ENCODE data around the gene ATRNL1.

ATRNL1 gene

DNA sequence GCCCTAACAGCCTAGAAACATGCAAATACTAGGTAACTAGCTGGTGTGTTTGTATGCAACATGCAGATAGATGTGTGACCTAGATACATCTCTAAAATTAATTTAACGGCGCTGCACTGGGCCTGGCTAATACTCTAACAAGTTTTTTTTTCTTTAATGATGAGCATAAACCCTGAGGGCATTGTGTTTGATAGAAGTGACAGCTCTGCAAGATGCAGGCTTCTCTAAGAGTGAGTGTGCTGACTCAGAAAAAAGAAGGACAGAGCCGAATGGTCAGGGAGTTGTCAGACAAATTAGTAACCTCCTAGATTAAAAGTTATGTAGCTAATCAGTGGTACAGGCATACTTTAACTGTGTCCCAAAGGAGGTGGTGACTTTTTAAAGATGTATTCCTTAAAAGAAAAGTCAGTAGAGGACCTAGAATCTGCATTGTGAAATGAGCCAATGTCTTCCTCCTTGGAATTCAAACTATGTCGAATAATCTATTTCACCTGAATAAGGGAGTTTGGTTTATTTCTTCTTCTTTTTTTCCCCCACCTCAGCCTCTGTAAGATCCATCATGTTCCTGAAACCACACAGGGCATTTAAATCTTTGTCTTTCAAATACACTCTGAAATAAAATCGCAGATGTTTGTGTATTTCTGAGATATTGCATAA is 864.7 kb downstream of the ATRNL1 start:
- Histone ChIP-seq H3K27me3 (ENCODE audit: insufficient read depth, low read length, poor library complexity) (no peaks in the 10 kb centered on the region), H3K4me1 (ENCODE audit: insufficient read depth, low read length) (no peaks in the 10 kb centered on the region), H2AFZ (ENCODE audit: low read depth, low read length) (no peak overlapping the region), H3K79me2 (ENCODE audit: insufficient read depth, low read length) (no peaks in the 10 kb centered on the region), H3K36me3 (ENCODE audit: insufficient read depth, low read length) (no peaks in the 10 kb centered on the region), H4K20me1 (ENCODE audit: insufficient read depth, low read length) (no peaks in the 10 kb centered on the region), H3K4me2 (ENCODE audit: insufficient read depth, low read length) (no peak overlapping the region), H3K9ac (ENCODE audit: low read depth, low read length) (no peak overlapping the region), H3K4me3 (ENCODE audit: low read depth in 1 of 2, low read length in 2 of 2) (no peak overlapping the region), H3K27ac (ENCODE audit: low read length) (no peak overlapping the region), H3K9me3 (ENCODE audit: insufficient read depth, low read length, severe bottlenecking) (no peaks in the 10 kb centered on the region)
- TF ChIP-seq, protein P1, sequence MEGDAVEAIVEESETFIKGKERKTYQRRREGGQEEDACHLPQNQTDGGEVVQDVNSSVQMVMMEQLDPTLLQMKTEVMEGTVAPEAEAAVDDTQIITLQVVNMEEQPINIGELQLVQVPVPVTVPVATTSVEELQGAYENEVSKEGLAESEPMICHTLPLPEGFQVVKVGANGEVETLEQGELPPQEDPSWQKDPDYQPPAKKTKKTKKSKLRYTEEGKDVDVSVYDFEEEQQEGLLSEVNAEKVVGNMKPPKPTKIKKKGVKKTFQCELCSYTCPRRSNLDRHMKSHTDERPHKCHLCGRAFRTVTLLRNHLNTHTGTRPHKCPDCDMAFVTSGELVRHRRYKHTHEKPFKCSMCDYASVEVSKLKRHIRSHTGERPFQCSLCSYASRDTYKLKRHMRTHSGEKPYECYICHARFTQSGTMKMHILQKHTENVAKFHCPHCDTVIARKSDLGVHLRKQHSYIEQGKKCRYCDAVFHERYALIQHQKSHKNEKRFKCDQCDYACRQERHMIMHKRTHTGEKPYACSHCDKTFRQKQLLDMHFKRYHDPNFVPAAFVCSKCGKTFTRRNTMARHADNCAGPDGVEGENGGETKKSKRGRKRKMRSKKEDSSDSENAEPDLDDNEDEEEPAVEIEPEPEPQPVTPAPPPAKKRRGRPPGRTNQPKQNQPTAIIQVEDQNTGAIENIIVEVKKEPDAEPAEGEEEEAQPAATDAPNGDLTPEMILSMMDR (IDR thresholded peaks at IDR 0.05; ENCODE audit: borderline replicate concordance, extremely low read depth, low read length, poor library complexity, severe bottlenecking) = no peak
- no peak for TF ChIP-seq EZH2 (IDR thresholded peaks at IDR 0.05; ENCODE audit: borderline replicate concordance, low read depth, low read length, severe bottlenecking)
- no peak for DNase-seq
- no peak for ATAC-seq (ENCODE audit: insufficient read depth, low read depth)

DNA sequence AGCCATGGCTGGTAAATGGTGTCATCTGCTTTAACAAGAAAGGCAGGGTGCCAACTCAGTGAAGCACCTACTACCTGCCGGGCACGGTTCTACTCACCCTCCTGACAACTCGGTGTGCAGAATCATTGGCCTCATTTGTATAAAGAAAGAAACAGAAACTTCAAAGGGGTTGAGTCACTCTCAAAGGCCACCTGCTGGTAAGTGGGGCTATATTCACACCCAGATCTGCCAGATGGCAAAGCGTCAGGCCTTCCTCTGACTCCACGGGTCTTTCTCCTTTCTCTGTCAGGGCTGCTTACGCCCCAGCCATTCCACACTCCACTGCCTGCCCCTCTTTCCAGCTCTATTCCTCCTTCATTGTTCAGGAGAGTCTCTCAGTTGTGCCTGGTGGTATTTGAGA is 870.7 kb downstream of the ATRNL1 start:
- H3K4me1 ChIP-seq (ENCODE audit: insufficient read depth, low read length) = no peaks in the 10 kb centered on the region
- ATAC-seq (ENCODE audit: insufficient read depth, low read depth) = no peak
- no peak overlapping the region for H3K9ac ChIP-seq (ENCODE audit: low read depth, low read length)
- no peak overlapping the region for H3K4me3 ChIP-seq (ENCODE audit: low read depth in 1 of 2, low read length in 2 of 2)
- H3K4me2 ChIP-seq (ENCODE audit: insufficient read depth, low read length) = no peak overlapping the region
- H4K20me1 ChIP-seq (ENCODE audit: insufficient read depth, low read length) = no peaks in the 10 kb centered on the region
- no peak overlapping the region for H2AFZ ChIP-seq (ENCODE audit: low read depth, low read length)
- no peak overlapping the region for H3K27ac ChIP-seq (ENCODE audit: low read length)
- no peaks in the 10 kb centered on the region for H3K79me2 ChIP-seq (ENCODE audit: insufficient read depth, low read length)
- no peaks in the 10 kb centered on the region for H3K27me3 ChIP-seq (ENCODE audit: insufficient read depth, low read length, poor library complexity)
- TF ChIP-seq, protein P1 (IDR thresholded peaks at IDR 0.05; ENCODE audit: borderline replicate concordance, extremely low read depth, low read length, poor library complexity, severe bottlenecking) = no peak
- no peak for TF ChIP-seq EZH2 (IDR thresholded peaks at IDR 0.05; ENCODE audit: borderline replicate concordance, low read depth, low read length, severe bottlenecking)
- no peak for DNase-seq
- H3K36me3 ChIP-seq (ENCODE audit: insufficient read depth, low read length) = no peaks in the 10 kb centered on the region
- H3K9me3 ChIP-seq (ENCODE audit: insufficient read depth, low read length, severe bottlenecking) = no peaks in the 10 kb centered on the region

DNA sequence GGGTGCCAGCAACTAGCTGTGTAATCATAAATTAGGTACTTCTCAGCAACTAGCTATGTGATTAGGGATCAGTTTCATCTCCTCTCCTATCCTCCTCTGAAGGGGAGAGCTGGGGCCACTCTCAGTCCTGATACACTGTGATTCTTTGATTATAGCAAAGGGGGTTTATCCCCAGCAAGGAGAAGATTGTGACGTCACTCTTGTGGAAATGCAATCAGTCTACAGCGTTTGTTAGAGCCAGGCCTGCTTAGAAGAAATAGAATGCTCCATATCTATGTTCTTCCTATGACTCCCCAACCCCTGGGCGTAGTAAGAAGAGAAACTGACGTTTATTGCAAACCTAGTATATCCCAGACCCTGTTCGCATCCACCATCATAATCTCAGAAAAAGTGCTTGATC is 871.7 kb downstream of the ATRNL1 start:
- Histone ChIP-seq H3K4me3 (ENCODE audit: low read depth in 1 of 2, low read length in 2 of 2) (no peak overlapping the region), H3K9me3 (ENCODE audit: insufficient read depth, low read length, severe bottlenecking) (no peaks in the 10 kb centered on the region), H2AFZ (ENCODE audit: low read depth, low read length) (no peak overlapping the region), H3K27me3 (ENCODE audit: insufficient read depth, low read length, poor library complexity) (no peaks in the 10 kb centered on the region), H4K20me1 (ENCODE audit: insufficient read depth, low read length) (no peaks in the 10 kb centered on the region), H3K9ac (ENCODE audit: low read depth, low read length) (no peak overlapping the region), H3K27ac (ENCODE audit: low read length) (no peak overlapping the region), H3K36me3 (ENCODE audit: insufficient read depth, low read length) (no peaks in the 10 kb centered on the region), H3K4me1 (ENCODE audit: insufficient read depth, low read length) (no peaks in the 10 kb centered on the region), H3K79me2 (ENCODE audit: insufficient read depth, low read length) (no peaks in the 10 kb centered on the region), H3K4me2 (ENCODE audit: insufficient read depth, low read length) (no peak overlapping the region)
- DNase-seq (no peak), ATAC-seq (ENCODE audit: insufficient read depth, low read depth) (no peak)
- TF ChIP-seq EZH2 (IDR thresholded peaks at IDR 0.05; ENCODE audit: borderline replicate concordance, low read depth, low read length, severe bottlenecking) = no peak
- TF ChIP-seq, protein P1 (IDR thresholded peaks at IDR 0.05; ENCODE audit: borderline replicate concordance, extremely low read depth, low read length, poor library complexity, severe bottlenecking) = no peak
